Fibroblast of villous mesenchyme (primary cell): Measurements from ENCODE around the gene FGFR3. TPM values are rescaled to one million over a fixed set of nuclear protein-coding genes. Genes with fewer than 3 reads are reported as not detected.

Experiments
- DNase-seq: peaks from one replicate; pipeline ENCODE4 v3.0.0-alpha.2; 2010; ENCODE audit warnings: low read depth
- H3K4me3 ChIP-seq: 2 replicates; pipeline ENCODE4 v1.5.1; 2011; ENCODE audit warnings: low read depth, mild to moderate bottlenecking, low read length
- CTCF ChIP-seq: IDR thresholded peaks from 2 replicates; pipeline ENCODE4 v1.5.1; 2012; ENCODE audit warnings: low read depth, mild to moderate bottlenecking, low read length; ENCODE audit not compliant: insufficient read depth
- total RNA-seq: library from RNA; depleted of rRNA; stranded (reverse); fragments of >200 nt; gene quantifications from 2 replicates; pipeline ENCODE4 v1.2.3, GENCODE V29; 2012

The FGFR3 gene
- total RNA-seq, 1 donor: 0.86 TPM

- no peak for DNase-seq
- no peak overlapping the region for H3K4me3 ChIP-seq
- TF ChIP-seq CTCF: no peak
Measured at GRCh38 chr4:1751155-1751918, 41.8 kb upstream of the FGFR3 start.

GRCh38 chr4:1751919-1752283 is 41.2 kb upstream of the FGFR3 start:
- no peak for DNase-seq
- TF ChIP-seq CTCF: no peak
- no peak overlapping the region for H3K4me3 ChIP-seq

GRCh38 chr4:1752284-1753041 is 40.6 kb upstream of the FGFR3 start:
- no peak overlapping the region for H3K4me3 ChIP-seq
- no peak for TF ChIP-seq CTCF
- DNase-seq: peak; percentile 22

- DNase-seq: no peak
- no peak for TF ChIP-seq CTCF
- H3K4me3 ChIP-seq: no peak overlapping the region
Measured at GRCh38 chr4:1753294-1753696, 39.8 kb upstream of the FGFR3 start.

- no peak overlapping the region for H3K4me3 ChIP-seq
- DNase-seq: no peak
- TF ChIP-seq CTCF: no peak
Measured at GRCh38 chr4:1753697-1754311, 39.3 kb upstream of the FGFR3 start.

- no peak for TF ChIP-seq CTCF
- no peak for DNase-seq
- no peak overlapping the region for H3K4me3 ChIP-seq
Measured at GRCh38 chr4:1754336-1754735, 38.8 kb upstream of the FGFR3 start.
